ENCODE data around the gene LRRC72. TPM values are rescaled to one million over a fixed set of nuclear protein-coding genes. Genes with fewer than 3 reads are reported as not detected.

The LRRC72 gene
- polyA plus RNA-seq, 1 donor (not counting 4 experiments of a cell fraction or from before 2014, with no cell fraction given) = not detected

- no peak for DNase-seq (ENCODE audit: low read depth, low spot score)
- H4K20me1 ChIP-seq (ENCODE audit: control insufficient read depth, extremely low read depth, insufficient read depth, low read length) = no peaks in the 10 kb centered on the region
- no peaks in the 10 kb centered on the region for H3K9me3 ChIP-seq (ENCODE audit: control insufficient read depth, low read depth, low read length)
- H3K27ac ChIP-seq (ENCODE audit: control insufficient read depth, insufficient read depth, low read length) = no peak overlapping the region
- no peaks in the 10 kb centered on the region for H3K36me3 ChIP-seq (ENCODE audit: control insufficient read depth in 2 of 2, extremely low read depth in 1 of 2, insufficient read depth in 2 of 2, low read length in 2 of 2)
- no peak overlapping the region for H3K4me3 ChIP-seq (ENCODE audit: control insufficient read depth in 2 of 3, extremely low read depth in 1 of 3, insufficient read depth in 2 of 3, low read depth in 1 of 3, low read length in 3 of 3)
- no peaks in the 10 kb centered on the region for H3K9me1 ChIP-seq (ENCODE audit: control insufficient read depth, extremely low read depth, insufficient read depth, low read length)
- TF ChIP-seq CTCF (optimal IDR thresholded peaks at IDR 0.05 in 1 of 3, IDR thresholded peaks at IDR 0.05 in 1 of 3, conservative IDR thresholded peaks at IDR 0.05 in 1 of 3; ENCODE audit: extremely low read depth in 1 of 3, insufficient read depth in 2 of 3, low read length in 3 of 3) (no peak), EZH2 (IDR thresholded peaks at IDR 0.05; ENCODE audit: low read length) (no peak)
- H3K4me2 ChIP-seq (ENCODE audit: control insufficient read depth, extremely low read depth, insufficient read depth, low read depth, low read length) = no peak overlapping the region
- H2AFZ ChIP-seq (ENCODE audit: control insufficient read depth, low read length) = no peak overlapping the region
- H3K9ac ChIP-seq (ENCODE audit: control insufficient read depth, extremely low read depth, insufficient read depth, low read length) = no peak overlapping the region
- H3K79me2 ChIP-seq (ENCODE audit: control insufficient read depth, insufficient read depth, low read length) = no peaks in the 10 kb centered on the region
- dilution Hi-C loops (cut with MboI; ENCODE audit: extremely low pct_ligation_motif_present, low sequenced_read_pairs) = no loop called here
- H3K4me1 ChIP-seq (ENCODE audit: control insufficient read depth, extremely low read depth, insufficient read depth, low read length) = no peaks in the 10 kb centered on the region
- H3K27me3 ChIP-seq (ENCODE audit: control insufficient read depth, extremely low read depth, insufficient read depth, low read length) = no peaks in the 10 kb centered on the region
- peak; percentile 34 for FAIRE-seq
Observed at GRCh38 chr7:16524332-16524731, 2.3 kb upstream of the LRRC72 start.

GRCh38 chr7:16528520-16528919 lies 1.9 kb downstream of the LRRC72 start:
- Histone ChIP-seq H3K27ac (ENCODE audit: control insufficient read depth, insufficient read depth, low read length) (no peak overlapping the region), H4K20me1 (ENCODE audit: control insufficient read depth, extremely low read depth, insufficient read depth, low read length) (no peaks in the 10 kb centered on the region), H3K79me2 (ENCODE audit: control insufficient read depth, insufficient read depth, low read length) (no peaks in the 10 kb centered on the region), H2AFZ (ENCODE audit: control insufficient read depth, low read length) (no peak overlapping the region), H3K27me3 (ENCODE audit: control insufficient read depth, extremely low read depth, insufficient read depth, low read length) (no peaks in the 10 kb centered on the region), H3K4me1 (ENCODE audit: control insufficient read depth, extremely low read depth, insufficient read depth, low read length) (no peaks in the 10 kb centered on the region), H3K4me2 (ENCODE audit: control insufficient read depth, extremely low read depth, insufficient read depth, low read depth, low read length) (no peak overlapping the region), H3K9me3 (ENCODE audit: control insufficient read depth, low read depth, low read length) (no peaks in the 10 kb centered on the region), H3K36me3 (ENCODE audit: control insufficient read depth in 2 of 2, extremely low read depth in 1 of 2, insufficient read depth in 2 of 2, low read length in 2 of 2) (no peaks in the 10 kb centered on the region), H3K4me3 (ENCODE audit: control insufficient read depth in 2 of 3, extremely low read depth in 1 of 3, insufficient read depth in 2 of 3, low read depth in 1 of 3, low read length in 3 of 3) (no peak overlapping the region), H3K9me1 (ENCODE audit: control insufficient read depth, extremely low read depth, insufficient read depth, low read length) (no peaks in the 10 kb centered on the region), H3K9ac (ENCODE audit: control insufficient read depth, extremely low read depth, insufficient read depth, low read length) (no peak overlapping the region)
- no peak for TF ChIP-seq EZH2 (IDR thresholded peaks at IDR 0.05; ENCODE audit: low read length)
- TF ChIP-seq CTCF (optimal IDR thresholded peaks at IDR 0.05 in 1 of 3, IDR thresholded peaks at IDR 0.05 in 1 of 3, conservative IDR thresholded peaks at IDR 0.05 in 1 of 3; ENCODE audit: extremely low read depth in 1 of 3, insufficient read depth in 2 of 3, low read length in 3 of 3) = no peak
- no peak for DNase-seq (ENCODE audit: low read depth, low spot score)
- FAIRE-seq = no peak
- dilution Hi-C loops (cut with MboI; ENCODE audit: extremely low pct_ligation_motif_present, low sequenced_read_pairs) = no loop called here

Data from keratinocyte (primary cell).